ENCODE measurements around the gene FPR3. TPM values are rescaled to one million over a fixed set of nuclear protein-coding genes. Genes with fewer than 3 reads are reported as not detected.

The FPR3 gene, protein sequence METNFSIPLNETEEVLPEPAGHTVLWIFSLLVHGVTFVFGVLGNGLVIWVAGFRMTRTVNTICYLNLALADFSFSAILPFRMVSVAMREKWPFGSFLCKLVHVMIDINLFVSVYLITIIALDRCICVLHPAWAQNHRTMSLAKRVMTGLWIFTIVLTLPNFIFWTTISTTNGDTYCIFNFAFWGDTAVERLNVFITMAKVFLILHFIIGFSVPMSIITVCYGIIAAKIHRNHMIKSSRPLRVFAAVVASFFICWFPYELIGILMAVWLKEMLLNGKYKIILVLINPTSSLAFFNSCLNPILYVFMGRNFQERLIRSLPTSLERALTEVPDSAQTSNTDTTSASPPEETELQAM
- polyA plus RNA-seq (2011; rRNA removed) (not detected in 2 replicates), polyA minus RNA-seq (2011; rRNA and poly(A)+ RNA removed) (not detected in 2 replicates)

DNA sequence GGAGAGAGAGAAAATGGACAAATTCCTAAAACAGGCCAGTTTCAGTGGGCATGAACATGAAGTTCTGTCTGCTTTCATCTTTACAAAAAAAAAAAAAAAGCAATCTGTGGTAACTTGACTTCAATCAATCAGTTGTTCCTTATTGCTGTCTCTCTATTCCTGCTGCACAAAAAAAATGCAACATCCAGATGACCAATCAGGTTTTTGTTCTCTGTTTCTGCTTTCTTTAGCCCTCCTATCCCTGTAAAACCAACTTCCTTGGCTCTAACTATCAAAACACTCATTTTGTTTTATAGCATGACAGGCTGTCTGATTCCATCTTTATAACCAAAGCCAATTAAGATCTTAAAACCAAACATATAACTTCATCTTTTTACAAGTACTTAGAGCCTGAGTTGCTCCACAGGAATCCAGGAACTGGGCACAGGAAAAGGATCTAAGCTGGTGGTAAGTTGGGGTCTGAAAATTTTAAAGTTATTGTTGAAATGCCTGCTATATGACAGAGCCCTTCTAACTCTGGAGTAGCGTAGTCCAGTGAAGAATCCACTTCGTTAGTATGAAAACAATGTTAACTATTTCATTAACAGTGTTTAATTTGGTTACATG is at the start of gene FPR3:
FPR3 (plus strand) TSS at position 273 of the 606 bp plus-strand sequence. CDS start 28,592 bp downstream, outside the sequence.
- TF ChIP-seq, protein P1, sequence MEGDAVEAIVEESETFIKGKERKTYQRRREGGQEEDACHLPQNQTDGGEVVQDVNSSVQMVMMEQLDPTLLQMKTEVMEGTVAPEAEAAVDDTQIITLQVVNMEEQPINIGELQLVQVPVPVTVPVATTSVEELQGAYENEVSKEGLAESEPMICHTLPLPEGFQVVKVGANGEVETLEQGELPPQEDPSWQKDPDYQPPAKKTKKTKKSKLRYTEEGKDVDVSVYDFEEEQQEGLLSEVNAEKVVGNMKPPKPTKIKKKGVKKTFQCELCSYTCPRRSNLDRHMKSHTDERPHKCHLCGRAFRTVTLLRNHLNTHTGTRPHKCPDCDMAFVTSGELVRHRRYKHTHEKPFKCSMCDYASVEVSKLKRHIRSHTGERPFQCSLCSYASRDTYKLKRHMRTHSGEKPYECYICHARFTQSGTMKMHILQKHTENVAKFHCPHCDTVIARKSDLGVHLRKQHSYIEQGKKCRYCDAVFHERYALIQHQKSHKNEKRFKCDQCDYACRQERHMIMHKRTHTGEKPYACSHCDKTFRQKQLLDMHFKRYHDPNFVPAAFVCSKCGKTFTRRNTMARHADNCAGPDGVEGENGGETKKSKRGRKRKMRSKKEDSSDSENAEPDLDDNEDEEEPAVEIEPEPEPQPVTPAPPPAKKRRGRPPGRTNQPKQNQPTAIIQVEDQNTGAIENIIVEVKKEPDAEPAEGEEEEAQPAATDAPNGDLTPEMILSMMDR (IDR thresholded peaks at IDR 0.05; ENCODE audit: low read depth, low read length): no peak
- no peak within 1 kb of the TSS for H3K4me3 ChIP-seq (ENCODE audit: low read depth, low read length)
- ChIA-PET POLR2A (no interaction called here), CTCF (no interaction called here)
- DNase-seq (ENCODE audit: low read depth, low spot score): no peak
- no peak within 1 kb of the TSS for H3K27ac ChIP-seq (ENCODE audit: low read depth, low read length)
- peaks cover 7% of the 10 kb centered on the region for H3K9me3 ChIP-seq (ENCODE audit: control insufficient read depth, insufficient read depth, low read length)
- no peaks in the 10 kb centered on the region for H3K27me3 ChIP-seq (ENCODE audit: control insufficient read depth, insufficient read depth, low read length)

DNA sequence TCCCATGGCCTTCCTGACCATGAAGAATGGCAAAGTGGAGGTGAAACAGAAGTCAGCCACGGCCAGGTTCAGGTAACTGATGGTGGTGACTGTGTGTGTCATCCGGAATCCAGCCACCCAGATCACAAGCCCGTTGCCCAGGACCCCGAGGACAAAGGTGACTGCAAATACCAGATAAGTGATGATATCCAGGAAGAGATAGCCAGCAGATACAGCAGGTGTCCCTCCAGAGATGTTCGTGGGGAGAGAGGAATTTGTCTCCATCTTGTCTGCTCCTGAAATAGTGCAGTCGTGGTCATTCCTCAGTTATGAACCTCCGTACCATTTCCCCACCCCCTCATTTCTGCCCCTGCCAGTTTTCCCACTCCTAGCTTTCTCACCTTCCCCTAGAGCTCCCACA is 48.2 kb upstream of the FPR3 start:
- ChIA-PET CTCF (no interaction called here), POLR2A (no interaction called here)
- H3K27me3 ChIP-seq (ENCODE audit: control insufficient read depth, insufficient read depth, low read length): no peaks in the 10 kb centered on the region

DNA sequence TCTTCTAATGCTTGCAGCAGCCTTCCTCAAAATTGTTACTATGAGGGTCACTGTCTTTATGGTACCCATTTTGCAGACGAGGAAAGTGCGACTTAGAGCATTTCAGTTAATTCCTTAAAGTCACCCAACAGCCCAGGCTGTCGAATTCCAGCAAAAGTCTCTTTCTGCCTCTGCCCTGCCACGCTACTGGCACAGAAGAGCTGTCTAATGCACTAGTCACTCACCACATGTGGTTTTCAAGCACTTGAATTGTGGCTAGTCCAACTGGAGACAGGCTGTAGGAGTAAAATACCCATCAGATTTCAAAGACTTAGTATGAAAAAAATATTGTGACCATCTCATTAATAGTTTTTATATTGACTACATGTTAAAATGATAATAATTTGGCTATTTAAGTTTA is 45.0 kb upstream of the FPR3 start:
- Histone ChIP-seq H3K27ac (ENCODE audit: low read depth, low read length) (no peak overlapping the region), H3K4me3 (ENCODE audit: low read depth, low read length) (no peak overlapping the region), H3K9me3 (ENCODE audit: control insufficient read depth, insufficient read depth, low read length) (no peaks in the 10 kb centered on the region; the same call in none of the 2 replicates), H3K27me3 (ENCODE audit: control insufficient read depth, insufficient read depth, low read length) (no peaks in the 10 kb centered on the region)
- TF ChIP-seq, protein P1 (IDR thresholded peaks at IDR 0.05; ENCODE audit: low read depth, low read length): no peak
- ChIA-PET POLR2A (no interaction called here), CTCF (no interaction called here)
- no peak for DNase-seq (ENCODE audit: low read depth, low spot score)

More for the DNA sequence above, 48.2 kb upstream of the FPR3 start:
- DNase-seq (ENCODE audit: low read depth, low spot score): no peak
- no peaks in the 10 kb centered on the region; the same call in none of the 2 replicates for H3K9me3 ChIP-seq (ENCODE audit: control insufficient read depth, insufficient read depth, low read length)
- no peak overlapping the region for H3K27ac ChIP-seq (ENCODE audit: low read depth, low read length)
- TF ChIP-seq, protein P1 (IDR thresholded peaks at IDR 0.05; ENCODE audit: low read depth, low read length): no peak
- H3K4me3 ChIP-seq (ENCODE audit: low read depth, low read length): no peak overlapping the region

DNA sequence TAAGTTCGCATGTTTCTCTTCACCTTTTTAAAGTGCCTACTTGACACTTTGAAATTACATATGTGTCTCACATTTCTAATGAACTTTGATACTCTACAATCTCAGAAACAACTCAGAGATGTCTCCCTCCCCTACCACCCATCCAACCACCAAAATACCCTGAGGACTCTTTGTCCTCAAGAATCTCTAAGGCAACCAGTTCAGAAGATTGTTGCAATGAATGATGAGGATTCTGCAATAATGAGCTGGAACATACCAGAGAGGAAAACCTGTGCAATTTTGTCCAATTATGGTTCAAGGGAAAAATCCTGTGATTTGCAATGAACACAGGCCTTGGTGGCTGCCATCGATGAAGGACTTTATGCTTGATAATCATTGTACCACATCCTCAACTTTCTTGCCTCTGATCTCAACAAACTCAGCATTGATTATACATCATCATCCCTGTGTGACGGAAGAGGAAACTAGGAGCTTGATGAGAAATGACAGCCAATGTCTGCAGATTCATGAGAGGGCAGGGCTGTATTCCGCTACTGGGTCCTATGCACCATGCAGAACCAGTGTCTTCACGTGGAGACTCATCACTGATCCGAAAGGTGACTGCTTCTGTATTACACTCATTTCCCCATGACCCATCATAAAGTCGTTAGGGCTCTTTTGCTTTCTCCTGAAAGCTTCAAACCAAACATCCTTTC is 44.4 kb upstream of the FPR3 start:
- TF ChIP-seq, protein P1 (IDR thresholded peaks at IDR 0.05; ENCODE audit: low read depth, low read length): no peak
- Histone ChIP-seq H3K9me3 (ENCODE audit: control insufficient read depth, insufficient read depth, low read length) (no peaks in the 10 kb centered on the region; the same call in none of the 2 replicates), H3K27ac (ENCODE audit: low read depth, low read length) (no peak overlapping the region), H3K27me3 (ENCODE audit: control insufficient read depth, insufficient read depth, low read length) (no peaks in the 10 kb centered on the region), H3K4me3 (ENCODE audit: low read depth, low read length) (no peak overlapping the region)
- POLR2A ChIA-PET: no interaction called here
- no peak for DNase-seq (ENCODE audit: low read depth, low spot score)
- CTCF ChIA-PET: no interaction called here
